ENCODE measurements around the gene PMS1.
"Not testable (repeated sequence)": the region's sequence is repeated elsewhere in the genome, so short reads cannot be mapped to it uniquely, and the experiment has no call there.

Gene PMS1

GRCh38 chr2:189783927-189784867 lies at the start of gene PMS1, which contains the start of gene ORMDL1:
Gene PMS1, plus strand, starts transcription at chr2:189784450. Its CDS starts 7,360 bp downstream, at chr2:189791810.
Gene ORMDL1, minus strand, starts transcription at chr2:189784339. Its CDS starts 1,744 bp downstream, at chr2:189782595.
- peak; percentile 41 to 97 (median 96) for DNase-seq

GRCh38 chr2:189751080-189751658 lies 33.1 kb upstream of the PMS1 start:
- no peak for DNase-seq

GRCh38 chr2:189756311-189756952 lies 27.8 kb upstream of the PMS1 start:
- no peak for DNase-seq

GRCh38 chr2:189760154-189760553 lies 24.1 kb upstream of the PMS1 start:
- not testable (repeated sequence) for DNase-seq

GRCh38 chr2:189762229-189762550 lies 22.1 kb upstream of the PMS1 start:
- no peak for DNase-seq

GRCh38 chr2:189762551-189763298 lies 21.5 kb upstream of the PMS1 start, which contains the start of gene OSGEPL1:
Gene OSGEPL1, minus strand, starts transcription at chr2:189762792. Its CDS starts 1,152 bp downstream, at chr2:189761640.
- peak; percentile 37 to 95 (median 88) for DNase-seq

GRCh38 chr2:189763908-189764661 lies 20.2 kb upstream of the PMS1 start:
- DNase-seq = no peak

- DNase-seq = no peak
Observed at GRCh38 chr2:189770590-189771322, 13.5 kb upstream of the PMS1 start.

GRCh38 chr2:189772212-189772611 lies 12.0 kb upstream of the PMS1 start:
- DNase-seq = no peak

- no peak for DNase-seq
Observed at GRCh38 chr2:189782221-189782671, 2.0 kb upstream of the PMS1 start.

- DNase-seq = no peak
Observed at GRCh38 chr2:189783451-189783926, 761 bp upstream of the PMS1 start.

GRCh38 chr2:189791338-189792042 lies 7.2 kb downstream of the PMS1 start:
- no peak for DNase-seq

GRCh38 chr2:189794310-189794709 lies 10.1 kb downstream of the PMS1 start:
- no peak for DNase-seq

GRCh38 chr2:189797902-189798301 lies 13.7 kb downstream of the PMS1 start:
- DNase-seq = peak in 3 of 14 donors; percentile 3 to 45 (median 17)

- peak in 2 of 14 donors; percentile 15 to 45 for DNase-seq
Observed at GRCh38 chr2:189798312-189799029, 14.2 kb downstream of the PMS1 start.

- no peak for DNase-seq
Observed at GRCh38 chr2:189799030-189799331, 14.7 kb downstream of the PMS1 start.

GRCh38 chr2:189799531-189799930 lies 15.3 kb downstream of the PMS1 start:
- no peak for DNase-seq

- no peak for DNase-seq
Observed at GRCh38 chr2:189802396-189802912, 18.2 kb downstream of the PMS1 start.

GRCh38 chr2:189803431-189803830 lies 19.2 kb downstream of the PMS1 start:
- no peak for DNase-seq
